GM12891 (cell line): Measurements from ENCODE around the gene GFPT1.

Source experiments
- DNase-seq: peaks from one replicate; pipeline ENCODE4 v3.0.0; 2011; ENCODE audit warnings: low spot score; ENCODE audit not compliant: insufficient read length
- FAIRE-seq: peaks from 2 replicates; lab custom pipeline; 2011; peaks lifted over from hg19 to GRCh38; lab: Jason Lieb, UNC
- PAX5 ChIP-seq: IDR thresholded peaks from 2 replicates; pipeline ENCODE4 v1.6.1; 2011; ENCODE audit warnings: low read length, moderate library complexity, mild to moderate bottlenecking; ENCODE audit not compliant: insufficient read depth, severe bottlenecking
- POLR2A ChIP-seq: IDR thresholded peaks from 2 replicates; pipeline ENCODE4 v1.6.1; 2011; ENCODE audit warnings: low read depth, low read length, control low read depth
- POLR2AphosphoS5 ChIP-seq: IDR thresholded peaks from 2 replicates; pipeline ENCODE4 v1.6.1; 2011; ENCODE audit warnings: low read depth, low read length, control low read depth
- POU2F2 ChIP-seq: IDR thresholded peaks from 2 replicates; pipeline ENCODE4 v1.6.1; 2011; ENCODE audit warnings: low read depth, mild to moderate bottlenecking, control low read depth, low read length, moderate library complexity
- SPI1 ChIP-seq: IDR thresholded peaks from 2 replicates; pipeline ENCODE4 v1.6.1; 2011; ENCODE audit warnings: low read depth, low read length, control low read depth
- TAF1 ChIP-seq: IDR thresholded peaks from 2 replicates; pipeline ENCODE4 v1.6.1; 2011; ENCODE audit warnings: low read depth, low read length, control low read depth

GFPT1 gene

GRCh38 chr2:69335311-69335710, 51.7 kb downstream of the GFPT1 start:
- no peak for TF ChIP-seq POLR2A
- TF ChIP-seq POLR2AphosphoS5: no peak
- no peak for TF ChIP-seq PAX5
- TF ChIP-seq SPI1: no peak
- TF ChIP-seq TAF1: no peak
- TF ChIP-seq POU2F2: no peak
- DNase-seq (no peak), FAIRE-seq (no peak)

- FAIRE-seq: no peak
- TF ChIP-seq POLR2A: no peak
- TF ChIP-seq POU2F2: no peak
- no peak for TF ChIP-seq TAF1
- TF ChIP-seq SPI1: no peak
- no peak for TF ChIP-seq POLR2AphosphoS5
- TF ChIP-seq PAX5: no peak
- no peak for DNase-seq
Observed at GRCh38 chr2:69333352-69333751, 53.7 kb downstream of the GFPT1 start.

- no peak for DNase-seq
- no peak for FAIRE-seq
- no peak for TF ChIP-seq POLR2A
- TF ChIP-seq TAF1: no peak
Observed at GRCh38 chr2:69330781-69331180, 56.2 kb downstream of the GFPT1 start.

GRCh38 chr2:69322631-69323030, 64.4 kb downstream of the GFPT1 start:
- TF ChIP-seq POLR2AphosphoS5 (no peak), POU2F2 (no peak), POLR2A (no peak), TAF1 (no peak), PAX5 (no peak), SPI1 (no peak)
- DNase-seq (no peak), FAIRE-seq (no peak)

GRCh38 chr2:69316550-69316949, 70.5 kb downstream of the GFPT1 start:
- TF ChIP-seq PAX5 (no peak), POLR2AphosphoS5 (no peak), POU2F2 (no peak), POLR2A (no peak), SPI1 (no peak), TAF1 (no peak)
- DNase-seq (no peak), FAIRE-seq (no peak)

GRCh38 chr2:69315160-69315761, 71.8 kb downstream of the GFPT1 start:
- DNase-seq (no peak), FAIRE-seq (no peak)
- no peak for TF ChIP-seq SPI1
- no peak for TF ChIP-seq PAX5

- TF ChIP-seq SPI1: no peak
- no peak for TF ChIP-seq TAF1
- TF ChIP-seq POLR2AphosphoS5: no peak
- TF ChIP-seq POU2F2: no peak
- no peak for TF ChIP-seq POLR2A
- no peak for FAIRE-seq
- no peak for DNase-seq
Observed at GRCh38 chr2:69311024-69311416, 76.0 kb downstream of the GFPT1 start.

- FAIRE-seq: no peak
Observed at GRCh38 chr2:69310111-69311023, 76.7 kb downstream of the GFPT1 start.

GRCh38 chr2:69309351-69310110, 77.5 kb downstream of the GFPT1 start:
- DNase-seq (no peak), FAIRE-seq (no peak)
- TF ChIP-seq TAF1 (no peak), SPI1 (no peak), POU2F2 (no peak), PAX5 (no peak), POLR2A (no peak), POLR2AphosphoS5 (no peak)

More at GRCh38 chr2:69310111-69311023, 76.7 kb downstream of the GFPT1 start:
- DNase-seq: no peak
- TF ChIP-seq POLR2A (no peak), TAF1 (no peak), POLR2AphosphoS5 (no peak)

GRCh38 chr2:69308338-69308737, 78.7 kb downstream of the GFPT1 start:
- FAIRE-seq (no peak), DNase-seq (no peak)
- no peak for TF ChIP-seq POLR2AphosphoS5
